Measurements from ENCODE around the gene ZMAT5. TPM values are rescaled to one million over a fixed set of nuclear protein-coding genes. Genes with fewer than 3 reads are reported as not detected.

Gene ZMAT5
- total RNA-seq, 1 donor from 2014 or later, result 21.1 TPM

- no peak for ATAC-seq
Observed at GRCh38 chr22:29683536-29683935, 83.3 kb downstream of the ZMAT5 start.

Other genes with a start within 250 kb of the ZMAT5 start
- 30.1 TPM for gene THOC5, start 213.2 kb downstream of the ZMAT5 start, total RNA-seq
- 39.0 TPM for gene NIPSNAP1, start 185.9 kb downstream of the ZMAT5 start, total RNA-seq
- 32.3 TPM for gene NF2, start 163.4 kb downstream of the ZMAT5 start, total RNA-seq
- gene CABP7, start 47.0 kb downstream of the ZMAT5 start, total RNA-seq, result not detected
- 96.0 TPM for gene UQCR10, start 362 bp upstream of the ZMAT5 start, total RNA-seq
- 58.6 TPM for gene ASCC2, start 71.3 kb upstream of the ZMAT5 start, total RNA-seq
- gene MTMR3, start 116.2 kb upstream of the ZMAT5 start, total RNA-seq, result 31.3 TPM